Spinal cord (tissue), 10 donors: ENCODE measurements around the gene THBS2. TPM values are rescaled to one million over a fixed set of nuclear protein-coding genes. Genes with fewer than 3 reads are reported as not detected.
"Not testable (repeated sequence)": the region's sequence is repeated elsewhere in the genome, so short reads cannot be mapped to it uniquely, and the experiment has no call there.

Experiments
- DNase-seq, 6 donors: peaks; one replicate each; pipeline versions ENCODE4 v3.0.0 to v3.0.0-alpha.2; 2013 to 2015; ENCODE audit warnings: low spot score in 6 of 6, low read depth in 4 of 6
- H3K27ac ChIP-seq: one replicate; pipeline ENCODE4 v1.5.1; 2013; ENCODE audit warnings: low read depth, low read length, control low read depth
- H3K27me3 ChIP-seq: one replicate; pipeline ENCODE4 v1.6.1; 2013; ENCODE audit warnings: low read length; ENCODE audit not compliant: control insufficient read depth, insufficient read depth
- H3K36me3 ChIP-seq: one replicate; pipeline ENCODE4 v1.6.1; 2013; ENCODE audit warnings: low read length; ENCODE audit not compliant: control insufficient read depth, insufficient read depth
- H3K4me1 ChIP-seq: one replicate; pipeline ENCODE4 v1.6.1; 2013; ENCODE audit warnings: low read length; ENCODE audit not compliant: control insufficient read depth, insufficient read depth
- H3K4me3 ChIP-seq: one replicate; pipeline ENCODE4 v1.5.1; 2013; ENCODE audit warnings: low read depth, low read length, control low read depth
- H3K9me3 ChIP-seq: one replicate; pipeline ENCODE4 v1.6.1; 2013; ENCODE audit warnings: low read length; ENCODE audit not compliant: control insufficient read depth, insufficient read depth
- WGBS: methylation state at CpG from one replicate; pipeline ENCODE4 v1.1.5; 2013; ENCODE audit warnings: missing lambda C conversion rate; ENCODE audit not compliant: insufficient coverage; 5-methylcytosine and 5-hydroxymethylcytosine counted together
- polyA plus RNA-seq, 2 donors: library from polyadenylated mRNA; unstranded; fragments of 120-200 nt; gene quantifications; one replicate each; pipeline ENCODE4 v1.2.1, GENCODE V29; 2013; ENCODE audit not compliant: insufficient read length in 2 of 2
- total RNA-seq, 2 donors: library from RNA; depleted of rRNA in 1 of 2; stranded (reverse); fragments of 120-200 nt in 1 of 2; fragments of >200 nt in 1 of 2; gene quantifications; one replicate each; pipeline versions ENCODE4 v1.2.3 to v1.2.4, GENCODE V29; 2013 to 2014
- donor health status: healthy.

Gene THBS2
- total and polyA plus RNA-seq, 4 donors = 44.3 to 99.4 (median 70.0) TPM

- no peaks in the 10 kb centered on the region for H3K36me3 ChIP-seq
- no peak overlapping the region for H3K4me3 ChIP-seq
- peaks cover 21% of the 10 kb centered on the region for H3K4me1 ChIP-seq
- H3K27ac ChIP-seq = no peak overlapping the region
- H3K27me3 ChIP-seq = no peaks in the 10 kb centered on the region
- H3K9me3 ChIP-seq = no peaks in the 10 kb centered on the region
- WGBS = 82% methylated on average over 5 of the region's 5 CpGs
- DNase-seq = no peak
These were observed 12.6 kb upstream of the THBS2 start for GRCh38 chr6:169266261-169266660.

- Histone ChIP-seq H3K27me3 (no peaks in the 10 kb centered on the region), H3K4me3 (no peak overlapping the region), H3K9me3 (no peaks in the 10 kb centered on the region), H3K4me1 (peaks cover 18% of the 10 kb centered on the region), H3K27ac (no peak overlapping the region), H3K36me3 (no peaks in the 10 kb centered on the region)
- 85% methylated on average over 12 of the region's 12 CpGs for WGBS
- peak in 1 of 6 donors; percentile 17 for DNase-seq
These were observed 12.0 kb upstream of the THBS2 start for GRCh38 chr6:169265486-169266131.

- peaks cover 18% of the 10 kb centered on the region for H3K4me1 ChIP-seq
- no peak overlapping the region for H3K27ac ChIP-seq
- no peaks in the 10 kb centered on the region for H3K36me3 ChIP-seq
- 76% methylated on average over 19 of the region's 21 CpGs for WGBS
- no peak overlapping the region for H3K4me3 ChIP-seq
- no peaks in the 10 kb centered on the region for H3K27me3 ChIP-seq
- peak in 3 of 6 donors; percentile 64 to 81 (median 80) for DNase-seq
- no peaks in the 10 kb centered on the region for H3K9me3 ChIP-seq
These were observed 10.4 kb upstream of the THBS2 start for GRCh38 chr6:169263836-169264608.

- Histone ChIP-seq H3K36me3 (no peaks in the 10 kb centered on the region), H3K4me3 (no peak overlapping the region), H3K9me3 (no peaks in the 10 kb centered on the region), H3K27me3 (no peaks in the 10 kb centered on the region), H3K4me1 (peaks cover 18% of the 10 kb centered on the region), H3K27ac (no peak overlapping the region)
- DNase-seq = no peak
- WGBS = 67% methylated on average over 3 of the region's 3 CpGs
These were observed 9.7 kb upstream of the THBS2 start for GRCh38 chr6:169263374-169263773.

GRCh38 chr6:169262602-169263001 lies 9.0 kb upstream of the THBS2 start:
- H3K4me1 ChIP-seq = peaks cover 18% of the 10 kb centered on the region
- H3K27ac ChIP-seq, H3K36me3 ChIP-seq, H3K27me3 ChIP-seq, H3K4me3 ChIP-seq, DNase-seq, H3K9me3 ChIP-seq: not testable (repeated sequence)
- WGBS = 94% methylated on average over 13 of the region's 14 CpGs

GRCh38 chr6:169256518-169256917 lies 2.9 kb upstream of the THBS2 start:
- WGBS = 96% methylated on average over 5 of the region's 8 CpGs

GRCh38 chr6:169256061-169256460 lies 2.4 kb upstream of the THBS2 start:
- 94% methylated on average over 8 of the region's 8 CpGs for WGBS
- Histone ChIP-seq H3K27me3 (peaks cover 13% of the 10 kb centered on the region), H3K27ac (no peak overlapping the region), H3K4me3 (no peak overlapping the region), H3K36me3 (no peaks in the 10 kb centered on the region), H3K4me1 (peaks cover 31% of the 10 kb centered on the region), H3K9me3 (no peaks in the 10 kb centered on the region)
- DNase-seq = no peak

More at GRCh38 chr6:169256518-169256917, 2.9 kb upstream of the THBS2 start:
- Histone ChIP-seq H3K27me3 (peaks cover 13% of the 10 kb centered on the region), H3K36me3 (no peaks in the 10 kb centered on the region), H3K4me3 (no peak overlapping the region), H3K4me1 (peaks cover 27% of the 10 kb centered on the region), H3K9me3 (no peaks in the 10 kb centered on the region), H3K27ac (no peak overlapping the region)
- DNase-seq = no peak

GRCh38 chr6:169255643-169256042 lies 2.0 kb upstream of the THBS2 start:
- WGBS = 85% methylated on average over 10 of the region's 10 CpGs
- no peaks in the 10 kb centered on the region for H3K36me3 ChIP-seq
- H3K27ac ChIP-seq = no peak overlapping the region
- H3K4me3 ChIP-seq = no peak overlapping the region
- DNase-seq = no peak
- H3K4me1 ChIP-seq = peaks cover 34% of the 10 kb centered on the region
- peaks cover 13% of the 10 kb centered on the region for H3K27me3 ChIP-seq
- no peaks in the 10 kb centered on the region for H3K9me3 ChIP-seq

GRCh38 chr6:169254456-169255316 lies 1.0 kb upstream of the THBS2 start:
- H3K27me3 ChIP-seq = peaks cover 13% of the 10 kb centered on the region
- H3K36me3 ChIP-seq = no peaks in the 10 kb centered on the region
- no peak for DNase-seq
- H3K4me3 ChIP-seq = no peak overlapping the region
- 60% methylated on average over 17 of the region's 19 CpGs for WGBS
- no peaks in the 10 kb centered on the region for H3K9me3 ChIP-seq
- H3K27ac ChIP-seq = no peak overlapping the region
- peaks cover 39% of the 10 kb centered on the region for H3K4me1 ChIP-seq
